Non-pigmented ciliary epithelial cell (primary cell): ENCODE data around the gene PRKCZ.
"Not testable (repeated sequence)": the region's sequence is repeated elsewhere in the genome, so short reads cannot be mapped to it uniquely, and the experiment has no call there.

ENCODE experiments used
- DNase-seq: peaks from one replicate; pipeline ENCODE4 v3.0.0-alpha.2; 2010; ENCODE audit warnings: low read depth

Gene PRKCZ

GRCh38 chr1:2115702-2116341 lies 65.6 kb downstream of the PRKCZ start:
- no peak for DNase-seq

GRCh38 chr1:2119886-2120285 lies 69.7 kb downstream of the PRKCZ start:
- no peak for DNase-seq

GRCh38 chr1:2121101-2121691 lies 71.0 kb downstream of the PRKCZ start:
- DNase-seq: no peak

GRCh38 chr1:2121794-2122193 lies 71.6 kb downstream of the PRKCZ start:
- not testable (repeated sequence) for DNase-seq

DNA sequence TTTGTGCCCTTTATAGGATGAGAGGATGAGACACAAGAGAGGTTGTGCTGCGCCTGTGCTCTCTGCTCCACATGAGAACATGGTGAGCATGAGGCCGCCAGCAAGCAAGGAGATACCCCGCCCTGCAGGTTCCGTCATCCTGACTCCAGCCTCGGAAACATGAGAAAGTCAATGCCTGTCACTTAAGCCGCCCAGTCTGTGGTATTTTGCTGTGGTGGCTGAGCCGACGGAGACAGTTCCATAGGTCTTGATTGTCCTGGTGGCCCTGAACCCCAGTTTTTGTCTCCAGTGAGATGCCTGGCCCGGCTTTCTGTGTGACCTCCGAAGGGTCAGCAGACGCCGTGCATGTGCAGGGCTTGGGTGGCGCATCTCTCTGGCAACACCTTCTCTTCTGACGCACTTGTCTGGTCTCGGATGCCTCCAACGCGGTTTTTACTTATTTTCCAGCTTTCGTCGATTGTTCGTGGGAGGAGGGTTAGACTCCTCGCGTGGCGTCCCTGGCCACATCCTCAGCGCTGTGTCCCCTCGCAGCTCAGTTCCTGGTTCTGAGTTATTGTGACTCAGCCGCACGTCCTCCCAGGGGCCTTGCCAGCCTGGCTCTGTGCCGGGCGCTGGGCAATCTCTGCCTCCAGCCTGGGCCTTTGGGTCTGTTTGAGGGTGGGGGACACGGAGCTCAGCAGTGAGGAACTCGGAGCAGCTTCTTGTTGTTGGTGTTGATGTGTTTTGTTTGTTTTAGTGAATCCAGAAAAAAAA lies 74.4 kb downstream of the PRKCZ start:
- DNase-seq: no peak

- DNase-seq: no peak
These were observed 75.4 kb downstream of the PRKCZ start for GRCh38 chr1:2125350-2126211.

DNA sequence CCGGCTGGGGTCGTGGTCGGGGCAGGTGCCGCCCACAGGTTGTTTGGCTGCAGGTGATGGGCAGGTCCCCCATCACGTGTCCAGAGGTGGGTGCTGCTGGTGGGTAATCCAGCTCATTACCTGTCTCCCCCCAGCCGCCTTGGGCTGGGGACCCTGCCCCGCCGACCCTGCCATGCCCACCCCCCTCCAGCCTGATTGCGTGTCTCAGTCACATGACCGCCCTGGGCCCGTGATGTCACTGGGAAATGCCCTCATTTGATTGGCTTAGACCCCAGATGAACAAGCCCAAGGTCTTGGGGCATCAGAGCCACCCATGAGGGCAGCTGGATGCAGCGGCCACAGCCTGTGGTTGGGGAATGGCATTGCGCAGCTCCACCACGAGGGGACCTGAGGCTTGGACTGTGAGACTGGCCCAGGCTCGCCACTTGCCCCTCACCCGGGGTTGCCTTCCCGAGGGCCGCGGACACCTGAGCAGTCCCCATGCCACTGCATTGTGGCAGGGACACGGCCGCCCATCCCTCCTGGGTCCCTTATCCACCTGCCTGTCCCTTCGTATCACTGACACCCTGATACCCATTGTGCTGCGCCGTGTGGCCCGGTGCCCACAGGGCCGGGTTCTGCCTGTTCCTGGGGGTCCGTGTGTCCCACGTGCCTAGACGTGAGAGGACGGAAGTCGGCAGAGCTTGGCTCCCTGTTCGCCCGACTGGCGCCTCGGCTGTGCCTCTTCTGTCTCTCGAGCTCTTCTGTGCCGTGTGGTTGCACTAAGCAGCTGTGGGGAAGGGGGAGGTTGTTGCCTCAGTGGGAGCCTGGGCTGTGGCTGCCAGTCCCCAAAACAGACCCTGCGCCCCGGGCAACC lies 76.3 kb downstream of the PRKCZ start:
- DNase-seq: no peak

DNA sequence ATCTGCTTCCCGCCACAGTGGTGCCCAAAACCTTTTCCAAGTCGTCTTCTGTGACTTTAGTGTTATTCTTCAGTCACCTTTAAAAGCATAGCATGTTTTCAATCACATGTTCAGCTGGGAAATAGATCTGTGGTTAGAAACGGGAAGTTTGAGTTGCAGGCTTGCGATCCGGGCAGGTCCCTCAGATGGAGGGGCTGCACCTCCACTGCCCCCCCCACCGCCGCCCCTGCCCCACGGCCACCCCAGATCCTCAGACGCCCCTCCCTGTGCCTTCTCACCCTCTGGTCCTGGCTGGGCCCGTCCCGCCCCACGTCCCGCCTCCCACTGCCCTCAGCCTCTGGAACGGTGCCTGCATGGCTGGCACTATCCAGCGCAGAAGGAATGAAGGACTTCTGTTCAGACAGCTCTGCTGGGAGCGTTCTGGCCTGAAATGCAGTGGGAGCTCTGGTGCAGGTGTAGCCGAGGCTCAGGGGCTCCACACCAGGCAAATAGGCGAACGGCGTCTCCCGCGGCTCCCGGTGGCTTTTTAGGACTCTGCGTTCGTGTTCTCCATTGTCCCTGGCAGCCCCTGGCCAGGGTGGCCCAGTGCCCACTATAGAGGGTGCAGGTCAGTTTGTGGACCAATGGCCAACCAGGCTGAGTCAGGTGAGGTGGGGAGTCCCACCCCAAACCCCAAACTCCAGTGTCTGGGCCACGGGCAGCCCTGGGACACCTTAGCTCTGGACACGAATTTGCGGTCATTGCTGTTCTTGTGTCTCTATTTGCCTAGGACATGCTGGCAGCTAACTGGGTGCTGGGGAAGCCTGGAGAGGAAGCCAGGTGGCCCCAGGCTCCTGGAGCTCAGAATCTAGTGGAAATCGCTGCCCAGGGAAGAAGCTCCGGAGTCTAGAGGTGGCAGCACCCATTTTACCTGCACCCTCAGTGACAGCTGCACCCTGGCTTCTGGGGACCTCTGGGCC lies 77.3 kb downstream of the PRKCZ start:
- DNase-seq: no peak

- no peak for DNase-seq
These were observed 78.1 kb downstream of the PRKCZ start for GRCh38 chr1:2128189-2128901.

- no peak for DNase-seq
These were observed 79.2 kb downstream of the PRKCZ start for GRCh38 chr1:2129256-2129943.

DNA sequence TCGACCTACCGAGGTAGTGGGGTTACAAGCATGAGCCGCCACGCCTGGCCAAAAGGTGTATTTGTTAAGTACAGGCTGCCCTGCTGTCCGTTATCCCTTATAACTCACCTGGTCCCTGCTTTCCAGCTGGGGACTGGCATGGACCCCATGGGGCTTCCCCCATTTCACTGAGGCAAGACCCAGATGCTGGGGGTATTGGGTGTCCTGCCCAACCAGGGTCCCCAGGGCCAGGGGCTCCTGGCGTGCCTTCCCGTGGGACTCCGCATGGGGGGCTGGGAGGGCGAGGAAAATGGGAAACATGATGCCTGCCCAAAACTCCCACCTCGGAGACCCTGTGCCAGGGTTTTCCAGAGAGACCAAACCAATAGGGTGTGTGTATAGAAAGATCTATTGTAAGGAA lies 79.9 kb downstream of the PRKCZ start:
- no peak for DNase-seq

- no peak for DNase-seq
These were observed 80.7 kb downstream of the PRKCZ start for GRCh38 chr1:2130871-2131289.

- DNase-seq: no peak
These were observed 82.2 kb downstream of the PRKCZ start for GRCh38 chr1:2132222-2133038.

DNA sequence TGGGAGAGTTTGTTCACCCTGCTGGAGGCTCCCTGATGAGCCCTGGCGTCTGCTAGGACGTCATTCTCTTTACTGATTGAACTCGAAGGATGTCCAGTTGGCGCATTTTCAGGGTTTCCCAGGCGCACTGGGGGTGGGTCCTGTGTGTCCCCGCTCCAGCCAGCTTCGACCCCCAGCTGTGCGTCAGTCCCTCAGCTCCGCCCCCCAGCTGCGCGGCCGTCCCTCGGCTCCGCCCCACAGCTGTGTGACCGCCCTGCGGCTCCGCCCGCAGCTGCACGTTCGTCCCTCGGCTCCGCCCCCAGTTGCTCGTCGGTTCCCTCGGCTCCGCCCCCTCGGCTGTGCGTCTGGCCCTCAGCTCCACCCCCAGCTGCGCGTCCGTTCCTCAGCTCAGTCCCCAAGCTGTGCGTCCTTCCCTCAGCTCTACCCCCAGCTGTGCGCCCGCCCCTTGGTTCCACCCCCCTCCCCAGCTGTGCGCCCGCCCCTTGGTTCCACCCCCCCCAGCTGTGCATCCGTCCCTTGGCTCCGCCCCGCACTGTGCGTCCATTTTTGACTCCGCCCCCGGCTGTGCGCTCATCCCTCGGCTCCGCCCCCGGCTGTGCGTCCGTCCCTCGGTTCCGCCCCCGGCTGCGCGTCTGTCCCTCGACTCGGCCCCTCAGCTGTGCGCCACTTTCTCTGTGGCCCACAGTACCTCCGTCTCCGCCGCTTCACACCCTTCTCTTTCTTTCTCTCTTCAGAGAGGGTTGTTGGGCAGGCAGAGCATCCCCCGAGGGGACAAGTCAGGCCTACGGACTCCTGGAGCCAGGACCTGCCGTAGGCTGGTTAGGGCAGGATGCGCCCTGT lies 83.0 kb downstream of the PRKCZ start:
- peak; percentile 89 for DNase-seq

DNA sequence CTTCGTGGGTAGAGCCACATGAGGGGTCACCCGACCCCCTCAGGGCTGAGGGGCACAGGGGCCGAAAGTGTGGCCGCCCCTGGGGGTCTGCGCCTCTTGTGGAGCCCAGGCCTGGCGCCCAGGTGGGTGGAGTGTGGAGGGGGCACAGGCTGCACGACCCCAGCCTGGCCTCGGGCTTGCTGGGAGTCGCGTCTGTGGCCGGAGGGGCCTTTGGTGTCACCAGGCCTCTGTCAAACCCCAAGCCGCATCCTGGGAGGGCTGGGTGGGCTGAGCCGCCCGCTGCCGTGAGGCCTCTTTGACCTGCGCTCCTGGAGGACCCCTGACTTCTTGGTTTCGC lies 83.6 kb downstream of the PRKCZ start:
- DNase-seq: no peak

- no peak for DNase-seq
These were observed 84.0 kb downstream of the PRKCZ start for GRCh38 chr1:2134266-2134620.

DNA sequence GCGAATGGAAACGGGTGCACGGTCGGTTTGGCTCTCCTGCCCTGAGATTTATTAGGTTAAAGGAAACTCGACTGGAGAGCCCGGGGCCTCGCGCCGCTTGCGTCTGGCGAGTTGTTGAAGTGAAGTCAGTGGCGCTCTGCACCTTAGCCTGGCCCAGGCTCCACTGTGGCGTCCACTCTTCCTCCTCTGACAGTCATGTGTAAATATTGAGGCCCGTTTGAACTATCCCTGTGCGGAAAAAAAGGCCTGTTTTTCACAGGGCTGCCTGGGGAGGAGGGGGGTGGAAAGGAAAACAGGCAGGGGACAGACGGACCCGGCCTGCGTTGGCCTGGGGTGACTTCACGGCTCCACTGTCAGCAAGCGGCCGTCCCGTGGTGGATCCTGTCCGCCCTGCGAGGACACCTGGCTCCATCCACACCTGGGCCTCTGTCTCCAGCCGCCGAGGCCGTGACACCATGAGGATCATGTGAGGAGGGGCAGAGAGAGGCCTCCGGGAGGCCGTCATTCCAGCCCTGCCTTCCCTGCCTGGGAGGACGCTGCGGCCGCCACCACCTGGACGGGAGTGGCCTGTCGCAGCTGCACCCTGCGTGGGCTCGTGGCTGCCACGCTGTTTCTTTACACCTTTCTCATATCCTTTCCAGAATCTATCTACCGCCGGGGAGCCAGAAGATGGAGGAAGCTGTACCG lies 84.6 kb downstream of the PRKCZ start:
- DNase-seq: no peak
